WTC11 (cell line): ENCODE data around the gene GBP3. TPM values are rescaled to one million over a fixed set of nuclear protein-coding genes. Genes with fewer than 3 reads are reported as not detected.

Source experiments
- ATAC-seq: fragments of 200-7000 bp; cut with Tn5 transposase; 2 replicates; pipeline ENCODE4 v1.10.0; 2021; ENCODE audit warnings: mild to moderate bottlenecking, moderate library complexity
- CTCF ChIA-PET: fragments of 300-600 bp; sonication (Branson Sonifier 250); formaldehyde crosslinking; loops from one replicate; lab custom pipeline; 2021; ENCODE audit warnings: antibody characterized with exemption; lab: Charles Lee
- POLR2A ChIA-PET: fragments of 350-600 bp; sonication (Branson Sonifier 250); formaldehyde crosslinking; loops from one replicate; lab custom pipeline; 2021; ENCODE audit warnings: antibody characterized with exemption; lab: Charles Lee
- DNase-seq: peaks from one replicate; pipeline ENCODE4 v3.0.0; 2021; ENCODE audit warnings: low spot score
- H3K27ac Mint-ChIP-seq: 2 replicates; pipeline ENCODE4 v1.8.0; 2021; ENCODE audit warnings: mixed read lengths
- H3K27me3 Mint-ChIP-seq: 2 replicates; pipeline ENCODE4 v1.8.0; 2021; ENCODE audit warnings: low read depth, mild to moderate bottlenecking, moderate library complexity, mixed read lengths
- H3K36me3 Mint-ChIP-seq: 2 replicates; pipeline ENCODE4 v1.8.0; 2021; ENCODE audit warnings: mixed read lengths
- H3K4me1 Mint-ChIP-seq: 2 replicates; pipeline ENCODE4 v1.8.0; 2022; ENCODE audit warnings: mixed read lengths
- H3K4me3 Mint-ChIP-seq: 2 replicates; pipeline ENCODE4 v1.8.0; 2021; ENCODE audit warnings: mild to moderate bottlenecking, moderate library complexity, mixed read lengths
- H3K9me3 Mint-ChIP-seq: 2 replicates; pipeline ENCODE4 v1.8.0; 2021; ENCODE audit warnings: mixed read lengths
- ARID4B ChIP-seq: sonication (generic); formaldehyde crosslinking; IDR thresholded peaks from 2 replicates; pipeline ENCODE4 v1.8.0; 2023; ENCODE audit warnings: missing genetic modification reagents, mild to moderate bottlenecking, borderline replicate concordance
- ATF2 ChIP-seq: sonication (generic); formaldehyde crosslinking; IDR thresholded peaks from 2 replicates; pipeline ENCODE4 v1.8.1; 2022; ENCODE audit warnings: low read depth, missing genetic modification reagents, borderline replicate concordance
- CDX4 ChIP-seq: fragments of 250-450 bp; sonication (Bioruptor Pico); IDR thresholded peaks from 2 replicates; pipeline ENCODE4 v1.9.0; 2021; ENCODE audit warnings: moderate library complexity, mild to moderate bottlenecking, inconsistent platforms, borderline replicate concordance
- CTCF ChIP-seq: fragments of 200-600 bp; IDR thresholded peaks from 2 replicates; pipeline ENCODE4 v1.8.0; 2022; ENCODE audit warnings: antibody characterized with exemption
- ELF4 ChIP-seq: sonication (generic); formaldehyde crosslinking; IDR thresholded peaks from 2 replicates; pipeline ENCODE4 v1.8.1; 2022; ENCODE audit warnings: low read depth, mild to moderate bottlenecking, moderate library complexity, missing genetic modification reagents
- ESRRA ChIP-seq: sonication (generic); formaldehyde crosslinking; IDR thresholded peaks from 2 replicates; pipeline ENCODE4 v1.8.1; 2022; ENCODE audit warnings: mild to moderate bottlenecking, missing genetic modification reagents, borderline replicate concordance
- ETV6 ChIP-seq: sonication (generic); formaldehyde crosslinking; IDR thresholded peaks from 2 replicates; pipeline ENCODE4 v1.8.1; 2022; ENCODE audit warnings: mild to moderate bottlenecking, missing genetic modification reagents
- FOXJ3 ChIP-seq: sonication (generic); formaldehyde crosslinking; IDR thresholded peaks from 2 replicates; pipeline ENCODE4 v1.9.0; 2021; ENCODE audit warnings: missing genetic modification reagents, mild to moderate bottlenecking, borderline replicate concordance
- FOXP4 ChIP-seq: sonication (generic); formaldehyde crosslinking; IDR thresholded peaks from 2 replicates; pipeline ENCODE4 v1.8.0; 2022; ENCODE audit warnings: mild to moderate bottlenecking, missing genetic modification reagents
- GABPB1 ChIP-seq: sonication (generic); formaldehyde crosslinking; IDR thresholded peaks from 2 replicates; pipeline ENCODE4 v1.8.1; 2023; ENCODE audit warnings: mild to moderate bottlenecking, missing genetic modification reagents
- HMGXB4 ChIP-seq: sonication (generic); formaldehyde crosslinking; IDR thresholded peaks from 2 replicates; pipeline ENCODE4 v1.8.1; 2023; ENCODE audit warnings: mild to moderate bottlenecking, moderate library complexity, missing genetic modification reagents
- KAT7 ChIP-seq: sonication (generic); formaldehyde crosslinking; IDR thresholded peaks from 2 replicates; pipeline ENCODE4 v1.8.1; 2023; ENCODE audit warnings: missing genetic modification reagents, mild to moderate bottlenecking, borderline replicate concordance
- MXD4 ChIP-seq: fragments of 250-450 bp; sonication (Bioruptor Pico); IDR thresholded peaks from 2 replicates; pipeline ENCODE4 v1.8.0; 2021; ENCODE audit warnings: mild to moderate bottlenecking, moderate library complexity, borderline replicate concordance
- MYBL2 ChIP-seq: sonication (generic); formaldehyde crosslinking; IDR thresholded peaks from 2 replicates; pipeline ENCODE4 v1.8.1; 2023; ENCODE audit warnings: mild to moderate bottlenecking, moderate library complexity, missing genetic modification reagents
- SP1 ChIP-seq: sonication (generic); formaldehyde crosslinking; conservative IDR thresholded peaks from 2 replicates; pipeline ENCODE4 v1.8.1; 2022; ENCODE audit warnings: missing genetic modification reagents
- TEAD1 ChIP-seq: sonication (generic); formaldehyde crosslinking; IDR thresholded peaks from 2 replicates; pipeline ENCODE4 v1.8.0; 2022; ENCODE audit warnings: mild to moderate bottlenecking, missing genetic modification reagents
- TP53 ChIP-seq: sonication (generic); formaldehyde crosslinking; IDR thresholded peaks from 2 replicates; pipeline ENCODE4 v1.8.1; 2023; ENCODE audit warnings: mild to moderate bottlenecking, missing genetic modification reagents
- ZBTB21 ChIP-seq: sonication (generic); formaldehyde crosslinking; IDR thresholded peaks from 2 replicates; pipeline ENCODE4 v1.8.1; 2023; ENCODE audit warnings: mild to moderate bottlenecking, missing genetic modification reagents, borderline replicate concordance
- ZBTB43 ChIP-seq: sonication (generic); formaldehyde crosslinking; IDR thresholded peaks from 2 replicates; pipeline ENCODE4 v1.8.1; 2023; ENCODE audit warnings: mild to moderate bottlenecking, missing genetic modification reagents
- total RNA-seq: library from RNA; stranded (reverse); gene quantifications from 3 replicates; pipeline ENCODE4 v1.2.3, GENCODE V29; 2021

GBP3 gene
- total RNA-seq, 1 experiment from 2014 or later: not detected

- Mint-ChIP-seq H3K36me3 (no peaks in the 10 kb centered on the region), H3K27ac (no peak overlapping the region), H3K27me3 (no peaks in the 10 kb centered on the region; the same call in 1 of the 2 replicates), H3K4me1 (no peaks in the 10 kb centered on the region), H3K4me3 (no peak overlapping the region), H3K9me3 (peaks cover 3% of the 10 kb centered on the region)
- POLR2A ChIA-PET: no interaction called here
- no peak for DNase-seq
- ATAC-seq: no peak
- CTCF ChIA-PET: no interaction called here
- TF ChIP-seq TEAD1 (no peak), CDX4 (CRISPR knock-in tag) (no peak), TP53 (CRISPR knock-in tag) (no peak), FOXP4 (no peak), HMGXB4 (CRISPR knock-in tag) (no peak), ZBTB43 (CRISPR knock-in tag) (no peak), ZBTB21 (CRISPR knock-in tag) (no peak), ESRRA (no peak), FOXJ3 (CRISPR knock-in tag) (no peak), SP1 (no peak), ELF4 (CRISPR knock-in tag) (no peak), GABPB1 (CRISPR knock-in tag) (no peak)
Observed at GRCh38 chr1:89042491-89042890, 19.8 kb upstream of the GBP3 start.

- no peak for DNase-seq
- H3K4me3 Mint-ChIP-seq: no peak overlapping the region
- H3K27me3 Mint-ChIP-seq: no peaks in the 10 kb centered on the region; the same call in 1 of the 2 replicates
- ATAC-seq: no peak
- TF ChIP-seq ETV6 (CRISPR knock-in tag) (no peak), ARID4B (CRISPR knock-in tag) (no peak), MXD4 (CRISPR knock-in tag) (no peak), FOXJ3 (CRISPR knock-in tag) (no peak), KAT7 (CRISPR knock-in tag) (no peak), TEAD1 (no peak), CTCF (no peak), MYBL2 (CRISPR knock-in tag) (no peak), ATF2 (CRISPR knock-in tag) (no peak)
- TF ChIP-seq, all 79 proteins: peak for 0
- H3K36me3 Mint-ChIP-seq: no peaks in the 10 kb centered on the region
- ChIA-PET CTCF (no interaction called here), POLR2A (no interaction called here)
- H3K27ac Mint-ChIP-seq: no peak overlapping the region
- H3K4me1 Mint-ChIP-seq: no peaks in the 10 kb centered on the region
- H3K9me3 Mint-ChIP-seq: peaks cover 3% of the 10 kb centered on the region
Observed at GRCh38 chr1:89041721-89042120, 19.1 kb upstream of the GBP3 start.
